ELR (cell line): ENCODE data around the gene SERPINA6.
"Not testable (repeated sequence)": the region's sequence is repeated elsewhere in the genome, so short reads cannot be mapped to it uniquely, and the experiment has no call there.

Source experiments
- DNase-seq: peaks from one replicate; pipeline ENCODE4 v3.0.0-alpha.2; 2015; ENCODE audit warnings: low read depth

Gene SERPINA6

GRCh38 chr14:94328196-94328595 is 5.1 kb upstream of the SERPINA6 start:
- DNase-seq = no peak

GRCh38 chr14:94321421-94322271 is 1.5 kb downstream of the SERPINA6 start:
- DNase-seq = no peak

- no peak for DNase-seq
Measured at GRCh38 chr14:94320243-94320642, 2.9 kb downstream of the SERPINA6 start.

- no peak for DNase-seq
Measured at GRCh38 chr14:94317259-94317658, 5.9 kb downstream of the SERPINA6 start.

GRCh38 chr14:94316692-94317091 is 6.4 kb downstream of the SERPINA6 start:
- no peak for DNase-seq

- no peak for DNase-seq
Measured at GRCh38 chr14:94314890-94315289, 8.2 kb downstream of the SERPINA6 start.

GRCh38 chr14:94313991-94314655 is 9.0 kb downstream of the SERPINA6 start:
- peak; percentile 20 for DNase-seq

GRCh38 chr14:94312481-94313246 is 10.5 kb downstream of the SERPINA6 start:
- DNase-seq = no peak

- DNase-seq = no peak
Measured at GRCh38 chr14:94310248-94310647, 12.9 kb downstream of the SERPINA6 start.

- DNase-seq = no peak
Measured at GRCh38 chr14:94309721-94310120, 13.4 kb downstream of the SERPINA6 start.

GRCh38 chr14:94307410-94307992 is 15.6 kb downstream of the SERPINA6 start:
- peak; percentile 48 for DNase-seq

GRCh38 chr14:94306047-94306978 is 16.8 kb downstream of the SERPINA6 start:
- no peak for DNase-seq

GRCh38 chr14:94305620-94306019 is 17.5 kb downstream of the SERPINA6 start:
- DNase-seq = no peak

GRCh38 chr14:94304243-94304642 is 18.9 kb downstream of the SERPINA6 start:
- no peak for DNase-seq

GRCh38 chr14:94303111-94303510 is 20.0 kb downstream of the SERPINA6 start:
- no peak for DNase-seq

- DNase-seq = no peak
Measured at GRCh38 chr14:94298130-94298529, 25.0 kb downstream of the SERPINA6 start.

- DNase-seq = not testable (repeated sequence)
Measured at GRCh38 chr14:94296181-94296545, 27.0 kb downstream of the SERPINA6 start.

- no peak for DNase-seq
Measured at GRCh38 chr14:94295360-94296180, 27.6 kb downstream of the SERPINA6 start.

- no peak for DNase-seq
Measured at GRCh38 chr14:94293578-94293924, 29.6 kb downstream of the SERPINA6 start.

GRCh38 chr14:94292872-94293577 is 30.1 kb downstream of the SERPINA6 start, which contains the start of gene SERPINA10:
SERPINA10 (minus strand) TSS chr14:94293268; CDS start chr14:94290593, 2,675 bp downstream.
- no peak for DNase-seq
